HG03460 (cell line): Measurements from ENCODE around the gene QRICH2.
"Not testable (repeated sequence)": the region's sequence is repeated elsewhere in the genome, so short reads cannot be mapped to it uniquely, and the experiment has no call there.

Source experiments
- ATAC-seq: cut with Tn5 transposase; IDR thresholded peaks from one replicate; pipeline ENCODE4 v1.9.1; 2021; ENCODE audit not compliant: unreplicated experiment

Gene QRICH2

GRCh38 chr17:76333673-76334505 lies 25.8 kb upstream of the QRICH2 start:
- no peak for ATAC-seq

GRCh38 chr17:76331083-76331482 lies 23.0 kb upstream of the QRICH2 start:
- ATAC-seq: no peak

- no peak for ATAC-seq
Observed at GRCh38 chr17:76329664-76330063, 21.6 kb upstream of the QRICH2 start.

- no peak for ATAC-seq
Observed at GRCh38 chr17:76327696-76328095, 19.6 kb upstream of the QRICH2 start.

- ATAC-seq: no peak
Observed at GRCh38 chr17:76326306-76326705, 18.2 kb upstream of the QRICH2 start.

GRCh38 chr17:76318586-76318985 lies 10.5 kb upstream of the QRICH2 start:
- no peak for ATAC-seq

GRCh38 chr17:76317535-76317934 lies 9.5 kb upstream of the QRICH2 start:
- ATAC-seq: no peak

- ATAC-seq: no peak
Observed at GRCh38 chr17:76314392-76315227, 6.5 kb upstream of the QRICH2 start.

- ATAC-seq: no peak
Observed at GRCh38 chr17:76312735-76313134, 4.7 kb upstream of the QRICH2 start.

- no peak for ATAC-seq
Observed at GRCh38 chr17:76309461-76309860, 1.4 kb upstream of the QRICH2 start.

GRCh38 chr17:76307299-76307965 lies 644 bp downstream of the QRICH2 start:
- ATAC-seq: no peak

GRCh38 chr17:76305135-76305454 lies 3.0 kb downstream of the QRICH2 start:
- ATAC-seq: not testable (repeated sequence)

- no peak for ATAC-seq
Observed at GRCh38 chr17:76304226-76305134, 3.6 kb downstream of the QRICH2 start.

- no peak for ATAC-seq
Observed at GRCh38 chr17:76297436-76297835, 10.6 kb downstream of the QRICH2 start.

- ATAC-seq: no peak
Observed at GRCh38 chr17:76296889-76297288, 11.2 kb downstream of the QRICH2 start.

GRCh38 chr17:76296186-76296585 lies 11.9 kb downstream of the QRICH2 start:
- ATAC-seq: no peak

- ATAC-seq: no peak
Observed at GRCh38 chr17:76293106-76293505, 15.0 kb downstream of the QRICH2 start.

- ATAC-seq: no peak
Observed at GRCh38 chr17:76292567-76292966, 15.5 kb downstream of the QRICH2 start.

GRCh38 chr17:76281573-76282371 lies 26.3 kb downstream of the QRICH2 start:
- ATAC-seq: no peak

- no peak for ATAC-seq
Observed at GRCh38 chr17:76280650-76281049, 27.4 kb downstream of the QRICH2 start.
